Mammary epithelial cell (primary cell): ENCODE measurements around the gene DBI.

Experiments used
- EZH2 ChIP-seq: IDR thresholded peaks from 2 replicates; pipeline ENCODE4 v1.6.1; 2012; ENCODE audit warnings: low read length, inconsistent platforms, borderline replicate concordance
- TF ChIP-seq, protein P1 (sequence below), 2 donors: IDR thresholded peaks in 1 of 2; conservative IDR thresholded peaks in 1 of 2; 2 replicates each; pipeline ENCODE4 v1.5.1; 2011 to 2012; ENCODE audit warnings: inconsistent platforms in 2 of 2, low read length in 2 of 2, mild to moderate bottlenecking in 2 of 2, control low read depth in 1 of 2, low read depth in 1 of 2; ENCODE audit not compliant: insufficient read depth in 1 of 2; ENCODE audit errors: extremely low read depth in 1 of 2

DNA sequence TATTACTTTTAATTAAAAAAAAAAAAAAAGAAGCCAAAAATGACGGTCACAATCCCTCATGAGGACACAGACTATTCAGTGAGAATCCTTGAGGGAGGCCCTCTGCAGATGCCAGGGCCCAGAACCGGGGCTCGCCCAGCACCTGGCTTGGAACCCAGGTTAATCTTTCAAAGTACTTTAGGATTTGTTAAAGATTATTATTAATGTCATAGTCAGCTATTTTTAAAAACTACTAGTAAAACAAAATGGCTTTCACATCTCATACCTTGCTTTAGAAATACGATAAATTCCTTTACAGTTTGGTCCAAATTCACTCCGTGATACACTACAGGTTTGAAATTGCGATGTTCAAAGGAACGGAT, 27.2 kb upstream of the DBI start:
- TF ChIP-seq, protein P1, sequence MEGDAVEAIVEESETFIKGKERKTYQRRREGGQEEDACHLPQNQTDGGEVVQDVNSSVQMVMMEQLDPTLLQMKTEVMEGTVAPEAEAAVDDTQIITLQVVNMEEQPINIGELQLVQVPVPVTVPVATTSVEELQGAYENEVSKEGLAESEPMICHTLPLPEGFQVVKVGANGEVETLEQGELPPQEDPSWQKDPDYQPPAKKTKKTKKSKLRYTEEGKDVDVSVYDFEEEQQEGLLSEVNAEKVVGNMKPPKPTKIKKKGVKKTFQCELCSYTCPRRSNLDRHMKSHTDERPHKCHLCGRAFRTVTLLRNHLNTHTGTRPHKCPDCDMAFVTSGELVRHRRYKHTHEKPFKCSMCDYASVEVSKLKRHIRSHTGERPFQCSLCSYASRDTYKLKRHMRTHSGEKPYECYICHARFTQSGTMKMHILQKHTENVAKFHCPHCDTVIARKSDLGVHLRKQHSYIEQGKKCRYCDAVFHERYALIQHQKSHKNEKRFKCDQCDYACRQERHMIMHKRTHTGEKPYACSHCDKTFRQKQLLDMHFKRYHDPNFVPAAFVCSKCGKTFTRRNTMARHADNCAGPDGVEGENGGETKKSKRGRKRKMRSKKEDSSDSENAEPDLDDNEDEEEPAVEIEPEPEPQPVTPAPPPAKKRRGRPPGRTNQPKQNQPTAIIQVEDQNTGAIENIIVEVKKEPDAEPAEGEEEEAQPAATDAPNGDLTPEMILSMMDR (conservative IDR thresholded peaks at IDR 0.05 in 1 of 2, IDR thresholded peaks at IDR 0.05 in 1 of 2; ENCODE audit: extremely low read depth in 1 of 2, insufficient read depth in 1 of 2, low read depth in 1 of 2, low read length in 2 of 2) = no peak
- no peak for TF ChIP-seq EZH2
